Cardiac fibroblast (primary cell): ENCODE results near the gene MLYCD.

Experiments
- DNase-seq, 2 donors: peaks; one replicate each; pipeline versions ENCODE4 v3.0.0 to v3.0.0-alpha.2; 2010; ENCODE audit warnings: low read depth in 2 of 2
- H3K4me3 ChIP-seq, 2 donors: replicated peaks in 1 of 2; 1 replicate in 1 of 2; 2 replicates in 1 of 2; pipeline ENCODE4 v1.5.1; 2011; ENCODE audit warnings: low read depth in 2 of 2, low read length in 2 of 2, mild to moderate bottlenecking in 2 of 2, moderate library complexity in 1 of 2
- CTCF ChIP-seq: IDR thresholded peaks from one replicate; pipeline ENCODE4 v1.5.1; 2011; ENCODE audit warnings: low read depth, mild to moderate bottlenecking, low read length, inconsistent platforms

MLYCD gene

GRCh38 chr16:83958846-83959565 lies 60.1 kb downstream of the MLYCD start:
- DNase-seq = no peak
- H3K4me3 ChIP-seq = no peak overlapping the region
- TF ChIP-seq CTCF = no peak

DNA sequence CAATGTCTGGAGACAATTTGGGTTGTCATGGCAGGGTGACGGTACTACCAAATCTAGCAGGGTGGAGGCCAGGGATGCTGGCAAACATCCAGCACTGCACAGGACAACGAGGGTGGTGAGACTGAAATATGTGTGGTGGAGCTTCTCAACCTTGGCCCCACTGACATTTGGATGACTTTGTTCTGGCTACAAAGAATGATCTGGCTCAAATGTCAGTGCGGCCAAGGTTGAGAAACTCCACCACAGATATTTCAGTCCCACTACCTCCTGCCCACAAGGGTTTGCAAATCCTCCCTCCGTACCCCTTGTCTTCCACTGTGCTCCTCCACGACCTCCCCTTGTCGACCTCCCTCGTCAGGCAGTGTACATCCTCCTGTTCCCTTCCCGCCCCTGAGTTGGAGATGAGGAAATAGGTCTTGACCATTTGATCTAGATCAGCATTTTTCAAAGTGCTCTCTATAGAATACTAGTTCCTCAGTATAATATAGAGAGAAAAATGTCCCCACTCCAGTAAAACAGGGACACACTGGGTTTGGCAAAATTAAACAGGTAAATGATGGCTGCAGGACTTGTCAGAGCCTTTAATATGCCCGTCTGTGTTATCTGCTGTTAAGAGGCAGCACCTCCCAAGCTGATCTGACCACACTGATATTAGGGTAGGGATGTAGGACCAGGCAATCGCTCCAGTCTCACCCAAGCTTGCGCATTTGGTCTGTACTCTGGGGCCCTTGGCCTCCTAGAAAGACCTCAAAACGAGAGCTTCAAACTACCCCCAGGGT lies 60.9 kb downstream of the MLYCD start:
- no peak overlapping the region for H3K4me3 ChIP-seq
- no peak for DNase-seq
- TF ChIP-seq CTCF = no peak

DNA sequence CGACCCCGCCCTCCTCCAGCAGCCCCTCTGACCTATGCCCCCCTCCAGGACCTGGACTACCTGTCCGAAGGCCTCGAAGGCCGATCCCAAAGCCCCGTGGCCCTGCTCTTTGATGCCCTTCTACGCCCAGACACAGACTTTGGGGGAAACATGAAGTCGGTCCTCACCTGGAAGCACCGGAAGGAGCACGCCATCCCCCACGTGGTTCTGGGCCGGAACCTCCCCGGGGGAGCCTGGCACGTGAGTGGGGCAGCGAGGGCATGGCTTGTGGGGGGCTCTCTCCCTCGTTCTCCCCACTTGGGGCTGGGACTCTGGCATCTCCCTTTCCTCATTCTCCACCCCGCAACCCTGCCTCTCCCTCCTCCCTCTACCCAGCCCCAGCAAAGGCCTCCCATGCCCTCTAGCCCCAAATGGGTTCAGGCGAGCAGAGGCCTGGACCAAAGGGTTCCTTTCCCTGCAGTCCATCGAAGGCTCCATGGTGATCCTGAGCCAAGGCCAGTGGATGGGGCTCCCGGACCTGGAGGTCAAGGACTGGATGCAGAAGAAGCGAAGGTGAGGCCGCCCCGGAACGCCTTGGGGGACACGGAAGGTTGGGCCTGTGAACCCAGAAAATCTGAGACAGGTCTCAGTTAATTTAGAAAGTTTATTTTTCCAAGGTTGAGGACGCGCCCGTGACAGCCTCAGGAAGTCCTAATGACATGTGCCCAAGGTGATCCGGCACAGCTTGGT lies 61.8 kb downstream of the MLYCD start:
- TF ChIP-seq CTCF = no peak
- no peak for DNase-seq
- no peak overlapping the region for H3K4me3 ChIP-seq

GRCh38 chr16:83961591-83961990 lies 62.7 kb downstream of the MLYCD start:
- TF ChIP-seq CTCF = no peak
- DNase-seq = no peak
- no peak overlapping the region for H3K4me3 ChIP-seq

DNA sequence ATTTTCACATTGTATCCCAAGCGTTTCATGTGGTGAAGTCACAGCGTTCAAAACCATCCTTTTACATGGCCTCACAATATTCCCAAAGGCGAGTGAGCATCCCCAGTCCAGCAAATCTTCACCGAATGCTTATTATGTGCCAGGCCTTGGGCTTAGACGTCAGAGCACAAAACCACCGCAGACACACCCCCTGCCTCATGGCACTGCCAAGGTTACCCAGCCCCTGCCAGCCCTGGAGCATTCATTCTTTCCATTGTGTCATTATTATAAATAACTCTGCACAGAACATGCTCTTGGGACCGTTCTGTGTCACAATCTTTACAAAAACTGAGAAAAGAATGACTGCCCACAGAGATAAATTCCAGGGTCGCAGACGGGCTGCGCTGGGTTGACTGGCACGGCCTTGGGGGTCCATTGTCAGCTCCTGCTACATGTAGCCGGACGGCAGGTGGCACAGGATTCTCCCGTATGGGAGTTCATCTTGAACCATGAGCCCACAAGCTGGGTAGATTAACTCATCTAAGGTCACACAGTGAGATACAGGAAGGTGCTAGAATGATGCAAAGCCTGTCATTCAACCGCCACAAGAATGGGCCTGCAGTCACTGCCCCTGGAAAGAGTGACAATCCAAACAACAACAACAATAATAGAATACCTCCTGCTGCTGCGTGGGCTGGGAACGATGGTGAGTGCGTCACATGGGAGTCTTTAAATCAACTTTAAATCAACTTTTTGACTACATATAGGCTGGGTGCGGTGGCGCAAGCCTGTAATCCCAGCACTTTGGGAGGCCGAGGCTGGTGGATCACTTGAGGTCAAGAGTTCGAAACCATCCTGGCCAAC lies 64.6 kb downstream of the MLYCD start:
- no peak for DNase-seq
- no peak for TF ChIP-seq CTCF
- no peak overlapping the region for H3K4me3 ChIP-seq

DNA sequence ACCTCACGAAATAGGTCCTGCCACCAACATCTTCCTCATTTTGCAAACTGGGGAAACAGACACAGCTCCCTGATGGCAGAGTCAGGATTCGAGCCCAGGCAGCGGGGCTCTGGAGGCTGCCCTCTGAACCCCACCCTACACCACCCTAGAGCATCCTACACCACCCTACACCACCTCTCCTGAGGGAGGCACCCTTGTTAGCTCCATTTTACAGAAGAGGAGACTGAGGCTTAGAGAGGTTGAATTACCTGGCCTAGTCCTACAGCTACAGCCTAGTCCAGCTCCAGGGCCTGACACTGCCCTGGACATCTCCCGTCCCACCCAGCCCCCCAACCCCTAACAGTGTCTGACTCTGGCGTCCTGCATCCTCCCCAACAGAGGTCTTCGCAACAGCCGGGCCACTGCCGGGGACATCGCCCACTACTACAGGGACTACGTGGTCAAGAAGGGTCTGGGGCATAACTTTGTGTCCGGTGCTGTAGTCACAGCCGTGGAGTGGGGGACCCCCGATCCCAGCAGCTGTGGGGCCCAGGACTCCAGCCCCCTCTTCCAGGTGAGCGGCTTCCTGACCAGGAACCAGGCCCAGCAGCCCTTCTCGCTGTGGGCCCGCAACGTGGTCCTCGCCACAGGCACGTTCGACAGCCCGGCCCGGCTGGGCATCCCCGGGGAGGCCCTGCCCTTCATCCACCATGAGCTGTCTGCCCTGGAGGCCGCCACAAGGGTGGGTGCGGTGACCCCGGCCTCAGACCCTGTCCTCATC lies 65.9 kb downstream of the MLYCD start:
- H3K4me3 ChIP-seq = no peak overlapping the region
- TF ChIP-seq CTCF = no peak
- DNase-seq = no peak
